Measurements from ENCODE around the gene MGST2.

MGST2 gene

GRCh38 chr4:139665690-139666529 is at the start of gene MGST2:
Gene MGST2, plus strand, starts transcription at chr4:139665819. Its CDS starts 201 bp downstream, at chr4:139666020.
- Histone ChIP-seq H3K4me3 (no peak within 1 kb of the TSS), H3K9me3 (ENCODE audit: low read depth, low read length) (no peaks in the 10 kb centered on the region), H3K9ac (ENCODE audit: insufficient read length) (no peak within 1 kb of the TSS), H3K36me3 (ENCODE audit: insufficient read depth, low read length) (no peaks in the 10 kb centered on the region), H3K27ac (no peak within 1 kb of the TSS)
- no peak for DNase-seq (ENCODE audit: low read depth, low spot score)
- no peak for TF ChIP-seq EZH2 (IDR thresholded peaks at IDR 0.05)
- TF ChIP-seq POLR2AphosphoS5 (IDR thresholded peaks at IDR 0.05; ENCODE audit: borderline replicate concordance, low read depth, low read length), result no peak
- TF ChIP-seq FOXP2 (optimal IDR thresholded peaks at IDR 0.05; ENCODE audit: control extremely low read depth, extremely low read length, insufficient read depth), result no peak

DNA sequence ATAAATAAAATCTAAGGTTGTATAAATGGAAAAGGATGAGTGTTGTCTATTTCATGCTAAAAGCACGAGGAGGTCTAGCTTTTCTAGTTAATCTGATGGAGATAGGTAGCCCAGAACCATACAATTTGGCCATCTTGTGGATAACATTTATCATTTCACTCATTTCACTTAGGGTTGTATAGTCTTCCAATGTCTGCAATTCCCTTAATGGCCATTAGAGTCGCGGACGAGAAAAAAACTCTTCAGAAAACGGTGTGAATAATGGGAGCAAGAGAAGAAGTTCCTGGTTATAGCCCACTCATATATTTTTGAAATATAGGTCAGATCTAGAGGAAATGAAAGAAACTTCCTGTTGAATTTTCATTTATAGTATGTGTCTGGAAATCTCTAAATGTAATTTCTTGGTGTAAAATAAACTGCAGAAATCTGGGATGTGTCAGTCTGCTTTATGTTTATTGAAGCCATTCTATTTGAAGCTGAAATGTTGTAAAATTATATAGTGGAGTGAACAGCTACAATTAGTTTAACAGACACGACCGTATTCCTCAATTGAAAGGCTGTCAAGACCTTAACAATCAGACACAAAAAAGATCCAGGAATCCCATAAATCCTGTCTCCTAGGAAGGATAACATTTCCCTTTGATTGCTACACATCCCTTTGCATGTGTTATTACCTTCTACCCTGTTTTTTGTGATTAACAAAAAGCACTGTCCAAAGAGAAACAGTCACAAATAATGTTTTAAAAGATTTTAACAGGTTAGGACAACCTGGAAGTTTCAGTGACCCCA is 47.7 kb upstream of the MGST2 start:
- no peak overlapping the region for H3K4me3 ChIP-seq
- no peaks in the 10 kb centered on the region for H3K9me3 ChIP-seq (ENCODE audit: low read depth, low read length)
- TF ChIP-seq FOXP2 (optimal IDR thresholded peaks at IDR 0.05; ENCODE audit: control extremely low read depth, extremely low read length, insufficient read depth) (no peak), POLR2AphosphoS5 (IDR thresholded peaks at IDR 0.05; ENCODE audit: borderline replicate concordance, low read depth, low read length) (no peak), EZH2 (IDR thresholded peaks at IDR 0.05) (no peak)
- no peak for DNase-seq (ENCODE audit: low read depth, low spot score)
- no peak overlapping the region for H3K9ac ChIP-seq (ENCODE audit: insufficient read length)
- H3K27ac ChIP-seq, result no peak overlapping the region
- no peaks in the 10 kb centered on the region for H3K36me3 ChIP-seq (ENCODE audit: insufficient read depth, low read length)

GRCh38 chr4:139619644-139620043 is 46.0 kb upstream of the MGST2 start:
- H3K9ac ChIP-seq (ENCODE audit: insufficient read length), result no peak overlapping the region
- no peak overlapping the region for H3K27ac ChIP-seq
- H3K4me3 ChIP-seq, result no peak overlapping the region
- TF ChIP-seq FOXP2 (optimal IDR thresholded peaks at IDR 0.05; ENCODE audit: control extremely low read depth, extremely low read length, insufficient read depth), result no peak
- no peak for TF ChIP-seq POLR2AphosphoS5 (IDR thresholded peaks at IDR 0.05; ENCODE audit: borderline replicate concordance, low read depth, low read length)
- no peak for TF ChIP-seq EZH2 (IDR thresholded peaks at IDR 0.05)
- H3K36me3 ChIP-seq (ENCODE audit: insufficient read depth, low read length), result no peaks in the 10 kb centered on the region
- DNase-seq (ENCODE audit: low read depth, low spot score), result no peak
- H3K9me3 ChIP-seq (ENCODE audit: low read depth, low read length), result no peaks in the 10 kb centered on the region

- no peaks in the 10 kb centered on the region for H3K36me3 ChIP-seq (ENCODE audit: insufficient read depth, low read length)
Measured at GRCh38 chr4:139622901-139623381, 42.7 kb upstream of the MGST2 start.

DNA sequence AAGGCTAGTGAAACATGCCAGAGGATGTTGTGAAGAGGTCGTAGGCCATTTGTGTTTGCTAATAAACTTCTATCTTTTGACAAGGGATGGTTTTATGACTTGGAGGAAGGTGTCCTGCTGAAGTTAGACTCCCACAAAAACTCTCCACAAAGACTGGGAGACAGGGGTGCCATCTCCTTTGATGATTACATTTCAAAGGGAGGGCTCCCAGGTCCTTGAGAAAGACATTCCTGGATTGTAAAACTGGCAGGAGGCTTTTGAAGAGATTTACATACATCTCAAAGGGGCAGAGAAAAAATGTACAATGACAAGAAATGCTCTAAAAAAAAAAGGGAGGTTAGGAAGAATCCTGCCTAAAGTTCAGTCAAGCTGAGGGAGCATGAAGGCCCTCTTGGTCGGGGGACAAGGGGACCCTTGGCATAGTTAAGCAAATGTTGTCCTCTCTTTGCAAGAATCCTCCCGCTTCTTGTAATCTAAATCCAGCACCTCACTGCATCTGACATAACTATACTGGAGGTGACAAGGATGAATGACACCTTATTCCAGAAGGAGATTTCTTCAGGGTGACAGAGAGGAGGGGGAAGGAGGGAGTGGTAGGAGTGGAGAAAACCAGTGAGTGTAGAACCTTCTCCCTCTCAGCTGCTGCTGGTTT is 41.1 kb upstream of the MGST2 start:
- Histone ChIP-seq H3K9me3 (ENCODE audit: low read depth, low read length) (no peaks in the 10 kb centered on the region), H3K36me3 (ENCODE audit: insufficient read depth, low read length) (no peaks in the 10 kb centered on the region), H3K27ac (no peak overlapping the region), H3K9ac (ENCODE audit: insufficient read length) (no peak overlapping the region), H3K4me3 (no peak overlapping the region)
- TF ChIP-seq POLR2AphosphoS5 (IDR thresholded peaks at IDR 0.05; ENCODE audit: borderline replicate concordance, low read depth, low read length), result no peak
- no peak for TF ChIP-seq FOXP2 (optimal IDR thresholded peaks at IDR 0.05; ENCODE audit: control extremely low read depth, extremely low read length, insufficient read depth)
- no peak for TF ChIP-seq EZH2 (IDR thresholded peaks at IDR 0.05)
- no peak for DNase-seq (ENCODE audit: low read depth, low spot score)

More at GRCh38 chr4:139622901-139623381, 42.7 kb upstream of the MGST2 start:
- no peak for TF ChIP-seq POLR2AphosphoS5 (IDR thresholded peaks at IDR 0.05; ENCODE audit: borderline replicate concordance, low read depth, low read length)
- no peak for TF ChIP-seq EZH2 (IDR thresholded peaks at IDR 0.05)
- TF ChIP-seq FOXP2 (optimal IDR thresholded peaks at IDR 0.05; ENCODE audit: control extremely low read depth, extremely low read length, insufficient read depth), result no peak
- no peaks in the 10 kb centered on the region for H3K9me3 ChIP-seq (ENCODE audit: low read depth, low read length)
- no peak for DNase-seq (ENCODE audit: low read depth, low spot score)
- H3K4me3 ChIP-seq, result no peak overlapping the region
- no peak overlapping the region for H3K27ac ChIP-seq
- no peak overlapping the region for H3K9ac ChIP-seq (ENCODE audit: insufficient read length)

DNA sequence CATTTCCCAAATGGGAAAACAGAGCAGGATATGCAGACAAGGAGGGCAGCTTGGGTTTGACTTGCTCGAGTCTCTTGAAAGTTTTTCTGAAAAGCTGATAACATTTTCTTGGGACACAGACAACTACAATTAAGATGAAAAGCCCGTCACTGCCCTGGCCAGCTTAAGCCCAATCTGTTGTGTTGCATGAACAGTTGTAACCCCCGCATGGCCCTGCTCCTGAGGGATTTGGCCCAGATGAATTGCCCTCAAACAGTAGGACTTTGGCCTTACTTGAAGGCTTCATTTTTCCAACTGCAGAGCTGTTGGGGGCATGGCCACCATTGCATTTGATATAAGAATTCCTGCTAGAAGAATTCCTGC is 40.5 kb upstream of the MGST2 start:
- Histone ChIP-seq H3K9ac (ENCODE audit: insufficient read length) (no peak overlapping the region), H3K36me3 (ENCODE audit: insufficient read depth, low read length) (no peaks in the 10 kb centered on the region), H3K4me3 (no peak overlapping the region), H3K9me3 (ENCODE audit: low read depth, low read length) (no peaks in the 10 kb centered on the region), H3K27ac (no peak overlapping the region)
- TF ChIP-seq FOXP2 (optimal IDR thresholded peaks at IDR 0.05; ENCODE audit: control extremely low read depth, extremely low read length, insufficient read depth), result no peak
- TF ChIP-seq EZH2 (IDR thresholded peaks at IDR 0.05), result no peak
- no peak for TF ChIP-seq POLR2AphosphoS5 (IDR thresholded peaks at IDR 0.05; ENCODE audit: borderline replicate concordance, low read depth, low read length)
- no peak for DNase-seq (ENCODE audit: low read depth, low spot score)

DNA sequence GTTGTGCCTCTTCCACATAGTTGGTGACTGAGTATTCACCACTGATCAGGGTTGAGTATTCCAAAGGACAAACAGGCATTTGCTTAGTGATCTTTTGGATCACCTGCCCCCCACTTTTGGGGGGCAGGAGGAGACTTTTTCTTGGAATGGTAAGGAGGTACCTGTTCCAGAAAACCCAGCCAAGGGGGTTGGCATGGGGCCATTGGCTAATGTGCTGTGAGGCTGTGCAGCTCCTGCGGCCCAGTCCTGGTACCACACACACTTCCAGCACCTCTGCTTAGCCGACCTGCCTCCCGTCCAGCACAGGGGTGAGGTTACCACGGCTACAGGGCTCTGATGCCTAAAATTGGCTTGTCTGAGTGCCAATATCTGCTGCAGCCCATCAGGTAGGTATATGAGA is 40.1 kb upstream of the MGST2 start:
- H3K9ac ChIP-seq (ENCODE audit: insufficient read length), result no peak overlapping the region
- H3K4me3 ChIP-seq, result no peak overlapping the region
- TF ChIP-seq EZH2 (IDR thresholded peaks at IDR 0.05), result no peak
- no peak for TF ChIP-seq POLR2AphosphoS5 (IDR thresholded peaks at IDR 0.05; ENCODE audit: borderline replicate concordance, low read depth, low read length)
- no peak for TF ChIP-seq FOXP2 (optimal IDR thresholded peaks at IDR 0.05; ENCODE audit: control extremely low read depth, extremely low read length, insufficient read depth)
- DNase-seq (ENCODE audit: low read depth, low spot score), result no peak
- H3K27ac ChIP-seq, result no peak overlapping the region
- H3K36me3 ChIP-seq (ENCODE audit: insufficient read depth, low read length), result no peaks in the 10 kb centered on the region
- no peaks in the 10 kb centered on the region for H3K9me3 ChIP-seq (ENCODE audit: low read depth, low read length)
